ENCODE data around the gene BOC.

Gene BOC

GRCh38 chr3:113271594-113272384 is 60.4 kb downstream of the BOC start:
- no peak for DNase-seq (ENCODE audit: low read depth)

DNA sequence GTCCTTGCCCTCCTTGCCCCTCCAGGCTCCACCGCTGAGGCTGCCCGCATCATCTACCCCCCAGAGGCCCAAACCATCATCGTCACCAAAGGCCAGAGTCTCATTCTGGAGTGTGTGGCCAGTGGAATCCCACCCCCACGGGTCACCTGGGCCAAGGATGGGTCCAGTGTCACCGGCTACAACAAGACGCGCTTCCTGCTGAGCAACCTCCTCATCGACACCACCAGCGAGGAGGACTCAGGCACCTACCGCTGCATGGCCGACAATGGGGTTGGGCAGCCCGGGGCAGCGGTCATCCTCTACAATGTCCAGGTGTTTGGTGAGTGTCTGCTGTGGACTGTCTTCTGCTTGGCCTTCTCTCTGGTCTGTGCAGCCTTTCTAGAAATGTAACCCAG is 61.0 kb downstream of the BOC start:
- no peak for DNase-seq (ENCODE audit: low read depth)

DNA sequence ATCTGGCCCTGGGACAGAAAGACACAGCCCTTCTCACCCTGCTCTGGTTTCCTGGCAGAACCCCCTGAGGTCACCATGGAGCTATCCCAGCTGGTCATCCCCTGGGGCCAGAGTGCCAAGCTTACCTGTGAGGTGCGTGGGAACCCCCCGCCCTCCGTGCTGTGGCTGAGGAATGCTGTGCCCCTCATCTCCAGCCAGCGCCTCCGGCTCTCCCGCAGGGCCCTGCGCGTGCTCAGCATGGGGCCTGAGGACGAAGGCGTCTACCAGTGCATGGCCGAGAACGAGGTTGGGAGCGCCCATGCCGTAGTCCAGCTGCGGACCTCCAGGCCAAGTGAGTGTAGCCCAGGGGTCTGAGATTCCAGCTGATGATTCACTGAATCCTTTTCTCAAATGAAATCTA is 61.7 kb downstream of the BOC start:
- no peak for DNase-seq (ENCODE audit: low read depth)

GRCh38 chr3:113273604-113274378 is 62.4 kb downstream of the BOC start:
- no peak for DNase-seq (ENCODE audit: low read depth)

DNA sequence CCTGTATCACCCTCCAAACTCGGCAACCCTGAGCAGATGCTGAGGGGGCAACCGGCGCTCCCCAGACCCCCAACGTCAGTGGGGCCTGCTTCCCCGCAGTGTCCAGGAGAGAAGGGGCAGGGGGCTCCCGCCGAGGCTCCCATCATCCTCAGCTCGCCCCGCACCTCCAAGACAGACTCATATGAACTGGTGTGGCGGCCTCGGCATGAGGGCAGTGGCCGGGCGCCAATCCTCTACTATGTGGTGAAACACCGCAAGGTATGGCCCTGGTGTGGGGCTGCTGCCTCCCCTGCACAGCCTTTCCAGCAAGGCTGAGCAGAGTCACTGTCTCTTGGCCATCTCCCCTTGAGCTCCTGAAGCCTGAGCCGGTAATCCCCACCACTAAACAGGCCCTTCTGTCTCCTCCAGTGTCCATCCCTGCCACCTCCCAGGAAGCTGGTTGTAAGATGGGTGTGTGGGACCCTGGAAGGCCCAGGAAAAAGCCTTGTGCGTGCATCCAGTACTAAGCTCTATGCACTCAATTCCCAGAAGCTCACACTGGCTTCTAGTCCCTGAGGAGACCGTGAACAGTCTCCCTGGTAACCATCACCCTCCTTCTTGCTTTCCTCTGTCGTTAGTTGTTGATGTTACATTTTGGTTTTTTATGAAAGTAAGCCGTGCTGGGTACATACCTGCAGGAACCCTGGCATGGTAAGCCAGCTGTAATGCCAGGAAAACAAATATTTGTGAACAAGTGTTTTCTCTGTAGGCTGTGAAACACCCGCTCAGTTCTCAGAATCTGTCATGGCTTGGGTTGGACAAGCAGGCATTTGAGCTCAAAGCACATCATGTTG is 63.3 kb downstream of the BOC start:
- DNase-seq (ENCODE audit: low read depth), result no peak

- no peak for DNase-seq (ENCODE audit: low read depth)
Measured at GRCh38 chr3:113275258-113275556, 63.9 kb downstream of the BOC start.

GRCh38 chr3:113275583-113275928 is 64.2 kb downstream of the BOC start:
- no peak for DNase-seq (ENCODE audit: low read depth)

DNA sequence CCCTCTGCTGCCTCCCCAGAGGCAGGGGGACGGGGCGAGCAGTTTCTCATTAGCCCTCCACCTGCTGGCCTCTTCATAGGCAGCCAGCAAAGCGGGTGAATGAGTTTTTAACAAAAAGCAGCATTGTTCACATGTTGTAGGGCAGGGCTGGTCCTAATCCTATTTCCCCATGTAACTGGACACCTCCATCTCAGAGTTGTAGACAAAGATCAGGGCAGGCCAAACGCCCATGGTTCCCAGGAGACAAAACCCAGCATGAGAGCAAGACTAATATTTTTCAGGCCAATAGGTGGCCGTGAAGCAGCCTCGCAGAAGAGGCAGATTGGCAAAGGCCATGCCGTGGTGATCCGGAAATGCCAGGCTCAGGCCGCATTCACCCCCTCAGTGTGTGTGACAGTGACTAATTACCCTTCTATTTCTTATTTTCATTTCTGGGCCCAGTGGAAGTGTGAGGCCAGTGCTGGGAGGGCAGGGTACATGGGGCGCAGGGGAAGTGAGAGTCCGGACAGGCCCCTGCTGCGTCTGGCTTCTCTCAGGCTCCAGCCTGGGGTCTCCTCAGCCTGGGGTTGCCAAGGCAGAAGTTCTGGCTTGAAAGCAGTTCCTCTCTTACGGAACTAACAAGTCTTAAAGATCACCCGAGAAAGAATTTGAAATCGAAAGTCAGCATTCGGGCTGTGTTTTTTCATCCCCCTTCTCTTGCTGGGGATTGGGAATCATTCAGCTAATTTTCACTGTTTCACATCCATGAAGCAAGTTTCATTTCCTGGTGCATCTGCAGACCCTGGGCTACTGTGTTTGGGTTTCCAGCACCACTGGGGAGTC is 64.8 kb downstream of the BOC start:
- DNase-seq (ENCODE audit: low read depth), result peak; percentile 81

GRCh38 chr3:113276751-113277080 is 65.4 kb downstream of the BOC start:
- DNase-seq (ENCODE audit: low read depth), result no peak

- DNase-seq (ENCODE audit: low read depth), result no peak
Measured at GRCh38 chr3:113277414-113277813, 66.1 kb downstream of the BOC start.

GRCh38 chr3:113277941-113278598 is 66.7 kb downstream of the BOC start:
- no peak for DNase-seq (ENCODE audit: low read depth)

GRCh38 chr3:113278599-113278955 is 67.2 kb downstream of the BOC start:
- DNase-seq (ENCODE audit: low read depth), result no peak

DNA sequence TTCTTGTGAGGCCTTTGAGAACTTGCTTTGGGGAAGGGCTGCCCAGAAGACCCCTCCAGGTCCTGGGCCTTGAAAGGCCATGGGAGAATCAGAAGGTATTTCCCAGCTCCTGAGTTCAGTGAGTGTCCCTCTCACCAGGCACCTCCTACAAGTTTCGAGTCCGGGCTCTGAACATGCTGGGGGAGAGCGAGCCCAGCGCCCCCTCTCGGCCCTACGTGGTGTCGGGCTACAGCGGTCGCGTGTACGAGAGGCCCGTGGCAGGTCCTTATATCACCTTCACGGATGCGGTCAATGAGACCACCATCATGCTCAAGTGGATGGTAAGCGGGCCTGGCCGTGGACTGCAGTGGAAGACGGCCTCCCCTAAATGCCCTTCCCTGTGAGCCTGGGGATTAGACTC is 68.3 kb downstream of the BOC start:
- no peak for DNase-seq (ENCODE audit: low read depth)

GRCh38 chr3:113283306-113283705 is 71.9 kb downstream of the BOC start:
- DNase-seq (ENCODE audit: low read depth), result no peak

GRCh38 chr3:113284453-113285050 is 73.2 kb downstream of the BOC start:
- DNase-seq (ENCODE audit: low read depth), result no peak

DNA sequence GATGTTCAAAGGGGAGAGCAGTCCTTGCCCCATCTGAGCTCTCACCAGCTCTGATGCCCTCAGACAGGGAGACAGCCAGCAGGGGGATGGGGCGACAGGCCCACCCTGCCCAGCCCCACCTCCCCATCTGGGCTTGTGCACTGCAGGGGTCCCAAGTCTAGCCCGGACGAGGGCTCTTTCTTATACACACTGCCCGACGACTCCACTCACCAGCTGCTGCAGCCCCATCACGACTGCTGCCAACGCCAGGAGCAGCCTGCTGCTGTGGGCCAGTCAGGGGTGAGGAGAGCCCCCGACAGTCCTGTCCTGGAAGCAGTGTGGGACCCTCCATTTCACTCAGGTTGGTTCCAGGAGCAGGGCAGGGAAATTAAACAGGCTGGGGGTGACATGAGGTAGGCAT is 73.9 kb downstream of the BOC start:
- DNase-seq (ENCODE audit: low read depth), result no peak

GRCh38 chr3:113285741-113286140 is 74.4 kb downstream of the BOC start:
- no peak for DNase-seq (ENCODE audit: low read depth)

GRCh38 chr3:113286524-113286923 is 75.2 kb downstream of the BOC start:
- no peak for DNase-seq (ENCODE audit: low read depth)

DNA sequence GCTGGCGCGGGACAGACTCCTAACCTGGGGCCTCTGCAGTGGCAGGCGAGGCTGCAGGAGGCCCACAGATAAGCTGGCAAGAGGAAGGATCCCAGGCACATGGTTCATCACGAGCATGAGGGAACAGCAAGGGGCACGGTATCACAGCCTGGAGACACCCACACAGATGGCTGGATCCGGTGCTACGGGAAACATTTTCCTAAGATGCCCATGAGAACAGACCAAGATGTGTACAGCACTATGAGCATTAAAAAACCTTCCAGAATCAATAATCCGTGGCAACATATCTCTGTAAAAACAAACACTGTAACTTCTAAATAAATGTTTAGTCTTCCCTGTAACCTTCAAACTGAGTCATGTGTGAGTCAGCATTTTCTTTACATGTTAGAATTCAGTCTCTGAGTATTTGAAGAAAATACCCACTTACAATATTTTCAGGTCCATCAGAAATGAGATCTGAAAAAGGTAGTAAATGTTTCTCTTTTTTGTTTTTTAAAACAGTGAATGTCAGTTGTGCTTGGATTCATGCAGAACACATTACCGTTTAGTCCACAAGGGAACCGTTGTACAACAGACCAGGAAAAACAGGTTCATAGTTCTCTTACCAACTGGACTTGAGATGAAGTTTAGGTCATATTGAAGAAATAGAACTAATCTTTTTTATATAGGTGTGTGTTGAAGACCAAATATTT is 75.9 kb downstream of the BOC start:
- DNase-seq (ENCODE audit: low read depth), result no peak

DNA sequence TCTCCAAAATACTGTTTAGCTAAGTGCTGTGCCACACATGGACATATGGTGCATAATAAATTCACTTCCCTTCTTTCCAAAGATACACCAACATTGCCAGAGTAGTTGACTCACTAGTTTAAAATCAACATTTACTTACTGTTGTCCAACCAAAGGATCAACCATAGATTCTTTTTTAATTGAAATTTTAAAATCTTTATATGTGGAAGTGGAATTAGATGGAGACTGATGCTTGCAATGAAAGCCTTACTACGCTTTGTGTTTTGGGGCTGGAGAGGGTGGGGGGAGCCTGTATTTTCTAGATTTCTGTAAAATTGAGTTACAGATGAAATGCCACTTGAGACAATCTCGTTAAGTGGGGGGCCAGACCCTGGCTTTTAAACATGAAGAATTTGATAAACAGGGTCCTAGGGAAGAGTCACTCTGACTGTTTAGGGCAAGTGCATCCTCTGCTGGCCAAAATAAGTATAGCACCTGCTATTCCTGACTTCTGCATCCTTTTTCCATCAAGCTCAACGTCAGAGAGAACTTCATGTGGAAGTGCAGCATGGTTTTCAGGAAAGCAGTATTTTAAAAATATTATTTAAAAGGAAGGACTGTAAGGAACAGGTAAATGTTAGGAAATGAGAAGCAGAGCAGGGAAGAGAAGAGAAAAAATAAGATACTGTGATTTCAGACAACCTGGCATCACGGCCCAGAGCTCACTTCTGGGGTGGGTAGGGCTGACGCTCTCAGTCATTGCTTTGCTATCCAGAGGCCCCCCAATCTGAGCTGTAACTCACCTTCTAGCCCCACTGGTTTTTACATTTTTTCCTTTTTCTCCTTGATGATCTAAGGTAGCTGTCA is 76.7 kb downstream of the BOC start:
- DNase-seq (ENCODE audit: low read depth), result peak; percentile 38
